Left ventricle myocardium inferior (tissue), 1 donor: Measurements from ENCODE around the gene ZNF319. TPM values are rescaled to one million over a fixed set of nuclear protein-coding genes. Genes with fewer than 3 reads are reported as not detected.

ENCODE experiments used
- DNase-seq: peaks from one replicate; pipeline ENCODE4 v3.0.0-alpha.2; 2020
- H3K27ac ChIP-seq: fragments of 200-600 bp; replicated peaks from 2 replicates; pipeline ENCODE4 v1.8.0; 2021
- H3K27me3 ChIP-seq: fragments of 200-600 bp; 2 replicates; pipeline ENCODE4 v1.8.0; 2021; ENCODE audit warnings: low read depth
- H3K36me3 ChIP-seq: fragments of 200-600 bp; 2 replicates; pipeline ENCODE4 v1.8.0; 2021
- H3K4me1 ChIP-seq: fragments of 200-600 bp; 2 replicates; pipeline ENCODE4 v1.8.0; 2021
- H3K4me3 ChIP-seq: fragments of 200-600 bp; 2 replicates; pipeline ENCODE4 v1.8.0; 2021; ENCODE audit warnings: mild to moderate bottlenecking, moderate library complexity
- H3K9me3 ChIP-seq: fragments of 200-600 bp; replicated peaks from 2 replicates; pipeline ENCODE4 v1.8.0; 2021
- intact Hi-C: fragments of 100-400 bp; cut with micrococcal nuclease; formaldehyde crosslinking; loops from one replicate; pipeline ENCODE4 v1.11.0; 2022
- total RNA-seq: library from RNA; stranded (reverse); fragmentation: NEBNext Ultra II Directional; extraction: Animal tissue kit (Norgen Biotek cat#: 25700); gene quantifications from one replicate; pipeline ENCODE4 v1.2.1, GENCODE V29; 2021
- TF ChIP-seq, protein P1 (sequence below): fragments of 200-600 bp; IDR thresholded peaks from 2 replicates; pipeline ENCODE4 v1.8.0; 2021; ENCODE audit warnings: antibody characterized with exemption, mild to moderate bottlenecking, borderline replicate concordance
- donor health status: DM: no; HTN: yes; CAD: no; lungs with severe emphysema.

ZNF319 gene
- total RNA-seq, 1 donor from 2014 or later = 10.0 TPM

DNA sequence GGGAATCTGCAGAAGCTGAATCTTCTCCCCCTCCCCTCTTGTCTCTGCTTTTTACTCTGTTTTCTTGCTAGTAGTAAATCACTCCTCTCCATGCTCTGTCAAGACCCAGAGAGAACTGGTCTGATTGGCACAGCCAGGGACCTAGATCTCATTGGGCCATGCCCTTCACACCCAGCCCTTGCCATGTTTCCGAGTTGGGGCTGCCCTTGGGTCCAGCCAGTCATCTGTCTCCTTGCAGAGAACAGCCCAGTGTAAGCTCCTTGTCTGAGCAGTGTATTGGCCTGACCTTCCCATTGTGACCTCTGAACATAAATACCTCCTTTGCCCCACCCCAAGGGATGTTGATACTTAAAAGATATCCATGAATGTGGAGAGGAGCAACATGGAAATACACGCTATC is 28.9 kb upstream of the ZNF319 start:
- H3K4me1 ChIP-seq = peaks cover 100% of the 10 kb centered on the region

DNA sequence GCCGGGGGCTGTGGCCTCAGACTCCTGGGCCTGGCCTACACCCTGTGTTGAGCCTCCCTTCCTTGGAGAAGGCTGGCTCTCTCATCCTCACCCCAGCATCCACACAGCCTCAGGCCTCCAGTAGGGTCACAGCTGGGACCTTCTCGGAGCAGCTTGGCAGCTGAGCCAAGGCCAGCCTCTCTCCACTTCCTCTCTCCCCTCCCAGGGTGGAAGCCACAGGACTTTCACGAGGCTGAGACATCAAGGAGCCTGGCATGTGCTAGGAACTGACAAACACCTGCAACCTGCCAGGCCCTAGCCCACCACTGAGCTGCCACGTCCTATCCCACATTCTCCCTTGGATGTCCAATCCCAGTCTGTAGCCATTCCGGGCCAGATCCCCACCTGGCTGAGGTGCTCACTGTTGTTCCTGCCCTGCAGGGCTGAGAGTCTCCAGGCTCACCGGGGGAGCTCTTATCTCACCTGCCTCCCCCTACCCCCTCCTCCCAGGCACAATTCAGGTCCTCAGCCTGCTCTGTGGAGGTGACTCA is 28.1 kb upstream of the ZNF319 start:
- no peaks in the 10 kb centered on the region for H3K9me3 ChIP-seq
- intact Hi-C loops = no loop called here
- TF ChIP-seq, protein P1, sequence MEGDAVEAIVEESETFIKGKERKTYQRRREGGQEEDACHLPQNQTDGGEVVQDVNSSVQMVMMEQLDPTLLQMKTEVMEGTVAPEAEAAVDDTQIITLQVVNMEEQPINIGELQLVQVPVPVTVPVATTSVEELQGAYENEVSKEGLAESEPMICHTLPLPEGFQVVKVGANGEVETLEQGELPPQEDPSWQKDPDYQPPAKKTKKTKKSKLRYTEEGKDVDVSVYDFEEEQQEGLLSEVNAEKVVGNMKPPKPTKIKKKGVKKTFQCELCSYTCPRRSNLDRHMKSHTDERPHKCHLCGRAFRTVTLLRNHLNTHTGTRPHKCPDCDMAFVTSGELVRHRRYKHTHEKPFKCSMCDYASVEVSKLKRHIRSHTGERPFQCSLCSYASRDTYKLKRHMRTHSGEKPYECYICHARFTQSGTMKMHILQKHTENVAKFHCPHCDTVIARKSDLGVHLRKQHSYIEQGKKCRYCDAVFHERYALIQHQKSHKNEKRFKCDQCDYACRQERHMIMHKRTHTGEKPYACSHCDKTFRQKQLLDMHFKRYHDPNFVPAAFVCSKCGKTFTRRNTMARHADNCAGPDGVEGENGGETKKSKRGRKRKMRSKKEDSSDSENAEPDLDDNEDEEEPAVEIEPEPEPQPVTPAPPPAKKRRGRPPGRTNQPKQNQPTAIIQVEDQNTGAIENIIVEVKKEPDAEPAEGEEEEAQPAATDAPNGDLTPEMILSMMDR = no peak
- peaks cover 100% of the 10 kb centered on the region for H3K4me1 ChIP-seq
- H3K4me3 ChIP-seq = peak overlapping the region; percentile 84
- peak; percentile 15 for DNase-seq
- H3K36me3 ChIP-seq = no peaks in the 10 kb centered on the region
- no peaks in the 10 kb centered on the region for H3K27me3 ChIP-seq
- peak overlapping the region; percentile 96 for H3K27ac ChIP-seq

More for the DNA sequence above, 28.9 kb upstream of the ZNF319 start:
- Histone ChIP-seq H3K4me3 (no peak overlapping the region), H3K9me3 (no peaks in the 10 kb centered on the region), H3K27me3 (no peaks in the 10 kb centered on the region), H3K27ac (peak overlapping the region; percentile 96), H3K36me3 (no peaks in the 10 kb centered on the region)
- intact Hi-C loops = no loop called here
- no peak for DNase-seq
- TF ChIP-seq, protein P1 = no peak

DNA sequence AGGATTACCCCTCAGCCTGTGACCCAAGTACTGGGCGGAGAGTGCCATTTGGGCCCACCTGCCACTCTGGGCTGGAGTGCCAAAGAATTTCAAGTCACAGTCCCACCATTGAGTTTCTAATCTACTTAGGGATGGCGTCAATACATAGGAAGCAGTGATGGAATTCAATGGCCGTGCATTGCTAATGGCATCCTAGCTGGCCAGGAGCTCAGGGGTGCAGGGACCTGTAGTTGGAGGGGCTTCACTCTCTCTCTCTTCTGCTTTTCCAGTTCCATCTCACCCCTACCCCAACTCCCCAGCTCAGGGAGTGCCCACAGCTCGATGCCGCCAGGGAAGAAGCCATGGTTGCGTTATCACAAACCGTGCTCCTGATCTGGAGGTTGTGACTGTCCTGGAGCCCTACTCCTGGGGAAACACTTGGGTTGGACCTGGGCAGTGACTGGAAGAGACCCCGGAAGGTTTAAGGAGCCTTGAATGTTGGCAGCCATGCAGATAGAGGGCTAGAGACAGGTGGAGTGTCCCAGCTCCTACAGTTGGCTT is 27.5 kb upstream of the ZNF319 start:
- Histone ChIP-seq H3K9me3 (no peaks in the 10 kb centered on the region), H3K4me3 (peak overlapping the region; percentile 84), H3K36me3 (no peaks in the 10 kb centered on the region), H3K27me3 (no peaks in the 10 kb centered on the region), H3K4me1 (peaks cover 100% of the 10 kb centered on the region), H3K27ac (peak overlapping the region; percentile 96)
- TF ChIP-seq, protein P1 = no peak
- intact Hi-C loops = no loop called here
- DNase-seq = peak; percentile 9

DNA sequence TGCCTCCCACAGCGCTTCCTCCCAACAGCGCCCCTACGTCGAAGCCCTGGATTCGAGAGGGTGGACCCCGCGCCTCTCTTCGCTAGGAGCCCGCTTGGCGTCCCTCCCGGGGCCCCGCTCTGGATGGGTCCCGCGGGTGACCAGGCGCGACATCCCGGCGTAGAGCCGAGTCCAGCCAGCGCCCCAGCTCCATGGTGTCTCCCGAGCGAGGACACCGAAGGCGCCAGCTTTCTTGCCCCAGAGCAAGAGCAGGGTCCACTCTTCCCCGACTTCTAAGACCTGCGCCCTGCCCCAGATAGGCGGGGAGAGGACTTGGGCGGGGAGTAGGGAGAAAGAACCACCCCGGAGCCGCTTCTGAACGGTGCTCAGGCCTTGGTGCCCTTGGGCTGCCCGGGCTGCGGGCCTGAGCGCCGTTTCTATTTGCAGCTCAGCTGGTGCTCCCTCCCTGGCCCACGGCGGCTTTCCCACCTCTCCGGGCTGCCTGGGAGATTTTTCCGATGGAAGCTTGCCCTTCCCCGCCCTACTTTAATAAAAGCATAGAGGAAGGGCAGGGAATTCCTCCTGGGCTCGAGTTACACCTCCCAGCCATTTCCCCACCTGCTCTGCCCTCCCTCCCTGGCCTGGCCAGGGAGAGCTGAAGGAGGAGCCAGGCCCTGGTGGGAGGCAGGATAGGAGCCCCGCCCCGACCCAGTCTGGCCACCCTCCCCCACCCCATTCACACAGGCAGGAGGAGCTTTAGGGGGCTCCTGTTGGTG is 26.9 kb upstream of the ZNF319 start:
- peaks cover 100% of the 10 kb centered on the region for H3K4me1 ChIP-seq
- TF ChIP-seq, protein P1 = no peak

DNA sequence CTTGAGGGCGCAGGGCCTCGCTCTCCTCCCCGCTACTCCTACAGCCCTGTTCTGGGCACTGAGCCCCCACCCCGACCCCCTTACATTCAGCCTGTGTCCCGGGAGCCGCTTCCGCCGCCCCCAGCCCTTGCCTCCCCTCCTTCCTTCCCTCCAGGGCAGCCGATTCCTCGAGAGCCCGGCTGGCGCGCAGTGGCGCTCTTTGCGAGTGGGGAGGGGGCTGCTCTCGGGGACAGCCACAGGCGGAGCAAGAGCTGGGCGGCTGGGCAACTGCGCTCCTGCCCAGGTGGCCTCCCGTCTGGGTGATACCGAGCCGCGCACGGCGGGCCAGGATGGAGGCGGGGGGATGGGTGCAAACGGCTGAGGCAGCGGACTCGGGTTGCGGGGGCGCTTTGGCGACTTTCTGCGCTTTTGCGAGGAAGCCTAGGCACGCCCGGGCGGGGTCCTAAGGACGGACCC is 26.3 kb upstream of the ZNF319 start:
- H3K36me3 ChIP-seq = no peaks in the 10 kb centered on the region
- peak overlapping the region; percentile 96 for H3K27ac ChIP-seq
- peak overlapping the region; percentile 84 for H3K4me3 ChIP-seq
- TF ChIP-seq, protein P1 = no peak
- H3K27me3 ChIP-seq = no peaks in the 10 kb centered on the region
- peak; percentile 27 for DNase-seq
- intact Hi-C loops = no loop called here
- no peaks in the 10 kb centered on the region for H3K9me3 ChIP-seq
- H3K4me1 ChIP-seq = peaks cover 100% of the 10 kb centered on the region

More for the DNA sequence above, 26.9 kb upstream of the ZNF319 start:
- DNase-seq = peak; percentile 70
- H3K27me3 ChIP-seq = no peaks in the 10 kb centered on the region
- H3K36me3 ChIP-seq = no peaks in the 10 kb centered on the region
- H3K27ac ChIP-seq = peak overlapping the region; percentile 96
- H3K9me3 ChIP-seq = no peaks in the 10 kb centered on the region
- H3K4me3 ChIP-seq = peak overlapping the region; percentile 84
- intact Hi-C loops = no loop called here
